Measurements from ENCODE around the gene DENND4C. TPM values are rescaled to one million over a fixed set of nuclear protein-coding genes. Genes with fewer than 3 reads are reported as not detected.
"Not testable (repeated sequence)": the region's sequence is repeated elsewhere in the genome, so short reads cannot be mapped to it uniquely, and the experiment has no call there.

The DENND4C gene
- total RNA-seq, 6 experiments from 2014 or later: 16.5 to 20.6 (median 19.3) TPM

DNA sequence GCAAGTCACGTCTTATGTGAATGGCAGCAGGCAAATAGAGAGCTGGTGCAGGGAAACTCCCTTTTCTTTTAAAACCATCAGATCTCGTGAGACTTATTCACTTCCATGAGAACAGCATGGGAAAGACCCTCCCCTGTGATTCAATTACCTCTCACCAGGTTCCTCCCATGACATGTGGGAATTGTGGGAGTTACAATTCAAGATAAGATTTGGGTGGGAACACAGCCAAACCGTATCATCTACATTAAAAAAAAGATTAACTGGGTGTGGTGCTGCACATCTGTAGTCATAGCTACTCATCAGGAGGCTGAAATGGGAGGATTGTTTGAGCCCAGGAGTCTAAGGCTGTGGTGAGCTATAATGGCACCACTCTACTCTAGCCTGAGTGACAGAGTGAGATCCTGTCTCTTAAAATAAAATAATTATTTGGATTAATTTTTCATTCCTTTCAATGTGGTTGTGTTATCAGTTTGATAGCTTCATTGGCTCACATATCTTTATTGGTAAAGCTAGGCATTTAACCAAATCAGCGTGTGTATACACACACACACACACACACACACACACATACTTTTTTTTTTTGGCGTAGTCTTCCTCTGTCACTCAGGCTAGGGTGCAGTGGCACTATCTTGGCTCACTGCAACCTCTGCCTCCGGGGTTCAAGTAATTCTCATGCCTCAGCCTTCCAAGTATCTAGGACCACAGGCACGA is 21.8 kb downstream of the DENND4C start:
- Mint-ChIP-seq H3K4me3 (no peak overlapping the region), H3K4me1 (ENCODE audit: low read depth) (no peaks in the 10 kb centered on the region), H3K27ac (no peak overlapping the region), H3K36me3 (ENCODE audit: low read depth) (peaks cover 12% of the 10 kb centered on the region; the same call in 1 of the 2 replicates), H3K9me3 (no peaks in the 10 kb centered on the region), H3K27me3 (ENCODE audit: insufficient read depth) (no peaks in the 10 kb centered on the region)
- DNase-seq: no peak
- no peak for TF ChIP-seq CTCF (IDR thresholded peaks at IDR 0.05)

DNA sequence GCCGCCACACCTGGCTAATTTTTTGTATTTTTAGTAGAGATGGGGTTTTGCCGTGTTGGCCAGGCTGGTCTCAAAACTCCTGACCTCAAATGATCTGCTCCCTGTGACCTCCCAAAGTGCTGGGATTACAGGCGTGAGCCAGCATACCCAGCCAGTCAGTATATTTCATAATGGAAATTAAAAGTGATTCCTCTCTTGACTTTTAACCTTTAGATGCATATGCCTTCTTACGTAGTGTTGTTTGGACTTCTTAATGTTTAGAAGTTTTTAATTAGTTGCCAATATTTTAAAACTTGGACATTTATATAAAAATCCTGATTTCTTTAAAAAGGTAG is 22.4 kb downstream of the DENND4C start:
- Mint-ChIP-seq H3K4me1 (ENCODE audit: low read depth) (no peaks in the 10 kb centered on the region), H3K4me3 (no peak overlapping the region), H3K9me3 (no peaks in the 10 kb centered on the region), H3K36me3 (ENCODE audit: low read depth) (peaks cover 12% of the 10 kb centered on the region; the same call in 1 of the 2 replicates), H3K27ac (no peak overlapping the region), H3K27me3 (ENCODE audit: insufficient read depth) (no peaks in the 10 kb centered on the region)
- TF ChIP-seq CTCF (IDR thresholded peaks at IDR 0.05): no peak
- DNase-seq: no peak

DNA sequence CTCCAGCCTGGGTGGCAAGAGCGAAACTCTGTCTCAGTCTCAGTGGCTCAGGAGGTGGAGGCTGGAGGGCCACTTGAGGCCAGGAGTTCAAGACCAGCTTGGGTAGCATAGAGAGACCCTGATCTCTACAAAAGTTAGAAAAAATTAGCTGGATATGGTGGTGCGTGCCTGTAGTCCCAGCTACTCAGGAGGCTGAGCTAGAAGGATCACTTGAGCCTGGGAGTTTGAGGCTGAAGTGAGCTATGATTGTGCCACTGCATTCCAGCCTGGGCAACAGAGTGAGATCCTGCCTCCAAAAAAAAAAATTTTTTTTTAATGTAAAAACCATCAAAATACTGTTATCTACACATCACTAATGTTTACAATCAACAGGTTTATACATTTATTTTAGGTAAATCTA is 24.6 kb downstream of the DENND4C start:
- Mint-ChIP-seq H3K36me3 (ENCODE audit: low read depth) (peaks cover 12% of the 10 kb centered on the region; the same call in 1 of the 2 replicates), H3K4me1 (ENCODE audit: low read depth) (no peaks in the 10 kb centered on the region), H3K27ac (no peak overlapping the region), H3K27me3 (ENCODE audit: insufficient read depth) (no peaks in the 10 kb centered on the region), H3K9me3 (no peaks in the 10 kb centered on the region), H3K4me3 (no peak overlapping the region)
- no peak for TF ChIP-seq CTCF (IDR thresholded peaks at IDR 0.05)
- DNase-seq: no peak

DNA sequence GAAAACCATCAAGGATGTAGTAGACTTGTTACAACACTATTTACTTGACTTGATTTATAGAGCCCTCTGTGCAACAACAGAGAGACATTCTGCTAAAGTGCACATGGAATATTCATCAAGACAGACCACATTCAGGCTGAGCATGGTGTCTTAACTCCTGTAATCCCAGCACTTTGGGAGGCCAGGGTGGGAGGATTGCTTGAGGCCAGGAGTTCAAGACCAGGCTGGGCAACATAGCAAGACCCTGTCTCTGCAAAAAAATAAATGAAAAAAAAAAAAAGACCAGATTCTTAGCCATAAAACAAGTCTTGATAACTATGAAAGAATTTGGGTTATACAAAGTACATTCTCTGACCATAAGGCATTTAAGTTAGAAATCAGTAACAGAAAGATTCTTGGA is 25.3 kb downstream of the DENND4C start:
- no peaks in the 10 kb centered on the region for H3K9me3 Mint-ChIP-seq
- no peak for DNase-seq
- no peak overlapping the region for H3K4me3 Mint-ChIP-seq
- no peaks in the 10 kb centered on the region for H3K4me1 Mint-ChIP-seq (ENCODE audit: low read depth)
- TF ChIP-seq CTCF (IDR thresholded peaks at IDR 0.05): no peak
- no peaks in the 10 kb centered on the region for H3K27me3 Mint-ChIP-seq (ENCODE audit: insufficient read depth)
- H3K27ac Mint-ChIP-seq: no peak overlapping the region
- peaks cover 8% of the 10 kb centered on the region; the same call in 1 of the 2 replicates for H3K36me3 Mint-ChIP-seq (ENCODE audit: low read depth)

GRCh38 chr9:19259665-19260255 is 29.3 kb downstream of the DENND4C start:
- H3K4me3 Mint-ChIP-seq; H3K9me3 Mint-ChIP-seq; H3K4me1 Mint-ChIP-seq (ENCODE audit: low read depth); DNase-seq; H3K36me3 Mint-ChIP-seq (ENCODE audit: low read depth); H3K27me3 Mint-ChIP-seq (ENCODE audit: insufficient read depth); H3K27ac Mint-ChIP-seq: not testable (repeated sequence)

DNA sequence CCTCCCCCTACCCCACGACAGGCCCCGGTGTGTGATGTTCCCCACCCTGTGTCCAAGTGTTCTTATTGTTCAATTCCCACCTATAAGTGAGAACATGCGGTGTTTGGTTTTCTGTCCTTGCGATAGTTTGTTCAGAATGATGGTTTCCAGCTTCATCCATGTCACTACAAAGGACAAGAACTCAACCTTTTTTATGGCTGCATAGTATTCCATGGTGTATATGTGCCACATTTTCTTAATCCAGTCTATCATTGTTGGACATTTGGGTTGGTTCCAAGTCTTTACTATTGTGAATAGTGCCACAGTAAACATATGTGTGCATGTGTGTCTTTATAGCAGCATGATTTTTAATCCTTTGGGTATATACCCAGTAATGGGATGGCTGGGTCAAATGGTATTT is 35.1 kb downstream of the DENND4C start:
- H3K9me3 Mint-ChIP-seq; H3K27me3 Mint-ChIP-seq (ENCODE audit: insufficient read depth); DNase-seq; H3K4me3 Mint-ChIP-seq; H3K27ac Mint-ChIP-seq: not testable (repeated sequence)
- Mint-ChIP-seq H3K4me1 (ENCODE audit: low read depth) (peaks cover 11% of the 10 kb centered on the region; the same call in 1 of the 2 replicates), H3K36me3 (ENCODE audit: low read depth) (peaks cover 24% of the 10 kb centered on the region)

DNA sequence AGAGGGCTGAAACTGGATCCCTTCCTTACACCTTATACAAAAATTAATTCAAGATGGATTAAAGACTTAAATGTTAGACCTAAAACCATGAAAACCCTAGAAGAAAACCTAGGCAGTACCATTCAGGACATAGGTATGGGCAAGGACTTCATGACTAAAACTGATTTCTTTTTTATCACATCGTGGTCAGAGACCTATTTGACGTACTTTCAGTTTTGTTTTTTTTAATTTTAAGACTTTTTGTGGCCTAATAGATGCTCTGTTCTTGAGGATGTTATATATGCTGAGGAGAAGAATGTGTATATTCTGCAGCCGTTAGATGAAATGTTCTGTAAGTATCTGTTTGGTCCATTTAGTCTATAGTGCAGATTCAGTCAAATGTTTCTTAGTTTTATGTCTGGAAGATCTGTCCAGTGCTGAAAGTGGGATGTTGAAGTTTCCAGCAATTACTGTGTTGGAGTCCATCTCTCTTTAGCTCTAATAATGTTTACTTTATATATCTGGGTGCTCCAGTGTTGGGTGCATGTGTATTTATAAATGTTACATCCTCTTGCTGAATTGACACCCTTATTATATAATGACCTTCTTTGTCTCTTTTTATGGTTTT is 36.4 kb downstream of the DENND4C start:
- Mint-ChIP-seq H3K4me1 (ENCODE audit: low read depth) (peaks cover 11% of the 10 kb centered on the region; the same call in 1 of the 2 replicates), H3K36me3 (ENCODE audit: low read depth) (peaks cover 25% of the 10 kb centered on the region)
- H3K27ac Mint-ChIP-seq; DNase-seq; H3K27me3 Mint-ChIP-seq (ENCODE audit: insufficient read depth); H3K9me3 Mint-ChIP-seq; H3K4me3 Mint-ChIP-seq: not testable (repeated sequence)

Measured in HFFc6 (cell line).